GM12865 (cell line): ENCODE data around the gene MED13.
A peak's percentile ranks its signal among the peaks of the same experiment; 100 is the strongest.

ENCODE experiments used
- DNase-seq: peaks from one replicate; pipeline ENCODE4 v3.0.0; 2010; ENCODE audit warnings: low read depth
- H3K4me3 ChIP-seq: 2 replicates; pipeline ENCODE4 v1.5.1; 2011; ENCODE audit warnings: mild to moderate bottlenecking, low read depth, low read length, control low read depth
- CTCF ChIP-seq: IDR thresholded peaks from 2 replicates; pipeline ENCODE4 v1.5.1; 2011; ENCODE audit warnings: low read length, control low read depth, low read depth, inconsistent platforms; ENCODE audit not compliant: insufficient read depth; ENCODE audit errors: missing control alignments

The MED13 gene

GRCh38 chr17:62090021-62090824 is 25.1 kb upstream of the MED13 start:
- TF ChIP-seq CTCF, result no peak
- H3K4me3 ChIP-seq, result no peak overlapping the region
- no peak for DNase-seq

GRCh38 chr17:62089334-62089733 is 24.3 kb upstream of the MED13 start:
- no peak overlapping the region for H3K4me3 ChIP-seq
- no peak for DNase-seq
- TF ChIP-seq CTCF, result no peak

GRCh38 chr17:62086737-62087136 is 21.7 kb upstream of the MED13 start:
- DNase-seq, result no peak
- H3K4me3 ChIP-seq, result no peak overlapping the region
- no peak for TF ChIP-seq CTCF

GRCh38 chr17:62085511-62086408 is 20.7 kb upstream of the MED13 start:
- DNase-seq, result peak; percentile 78
- TF ChIP-seq CTCF, result no peak
- no peak overlapping the region for H3K4me3 ChIP-seq

- no peak for TF ChIP-seq CTCF
- no peak for DNase-seq
- H3K4me3 ChIP-seq, result no peak overlapping the region
These were observed 19.5 kb upstream of the MED13 start for GRCh38 chr17:62084585-62084984.

GRCh38 chr17:62083651-62084050 is 18.6 kb upstream of the MED13 start:
- H3K4me3 ChIP-seq, result no peak overlapping the region
- no peak for DNase-seq
- no peak for TF ChIP-seq CTCF
